HepG2 (cell line): ENCODE data around the gene CLIC3. TPM values are rescaled to one million over a fixed set of nuclear protein-coding genes. Genes with fewer than 3 reads are reported as not detected.

Source experiments
- ATAC-seq: fragments of 200-7000 bp; cut with Tn5 transposase; 3 replicates; pipeline ENCODE4 v1.9.1; 2020; ENCODE audit warnings: mild to moderate bottlenecking, moderate library complexity
- BruUV-seq: library from RNA; stranded (reverse); fragments of 400-500 nt; replicated peaks from 2 replicates; lab custom pipeline; 2021; lab: Mats Ljungman, UMichigan
- CTCF ChIA-PET: fragments of 300-600 bp; formaldehyde crosslinking; extraction: SDS; loops from one replicate; lab custom pipeline; 2021; ENCODE audit warnings: low total read pairs, inconsistent platforms, low intra/inter-chr PET ratio; lab: Yijun Ruan, JAX
- POLR2A ChIA-PET: fragments of 350-600 bp; sonication (Branson Sonifier 250); formaldehyde crosslinking; loops from one replicate; lab custom pipeline; 2020; ENCODE audit warnings: antibody characterized with exemption, inconsistent platforms; lab: Yijun Ruan, JAX
- DNase-seq: peaks from one replicate; pipeline ENCODE4 v3.0.0-alpha.2; 2015; ENCODE audit warnings: low spot score
- FAIRE-seq: peaks from 3 replicates; lab custom pipeline; 2011; peaks lifted over from hg19 to GRCh38; lab: Jason Lieb, UNC
- H2AFZ ChIP-seq: one replicate; pipeline ENCODE4 v1.6.1; 2011; ENCODE audit warnings: low read length, inconsistent platforms
- H3K27ac ChIP-seq: fragments of 300-600 bp; 3 replicates; pipeline ENCODE4 v1.8.0; 2011; ENCODE audit warnings: mixed run types, mild to moderate bottlenecking, mixed read lengths, low read length, inconsistent platforms; ENCODE audit not compliant: insufficient read depth; ENCODE audit errors: extremely low read length
- H3K27me3 ChIP-seq, 2 experiments: fragments of 200-600 bp in 1 of 2; 2 replicates in 1 of 2; 3 replicates in 1 of 2; pipeline versions ENCODE4 v1.6.0 to v1.8.0; 2011; ENCODE audit warnings: low read length in 2 of 2, mild to moderate bottlenecking in 2 of 2, moderate library complexity in 2 of 2, inconsistent platforms in 1 of 2; ENCODE audit not compliant: insufficient read depth in 2 of 2, control insufficient read depth in 1 of 2
- H3K36me3 ChIP-seq, 2 experiments: fragments of 200-600 bp in 1 of 2; replicated peaks in 1 of 2; 2 replicates in 1 of 2; 3 replicates in 1 of 2; pipeline versions ENCODE4 v1.5.1 to v1.8.0; 2011; ENCODE audit warnings: low read length in 2 of 2, inconsistent platforms in 1 of 2; ENCODE audit not compliant: insufficient read depth in 2 of 2, control insufficient read depth in 1 of 2
- H3K4me1 ChIP-seq: 2 replicates; pipeline ENCODE4 v1.5.1; 2012; ENCODE audit warnings: low read length, inconsistent platforms; ENCODE audit not compliant: insufficient read depth
- H3K4me2 ChIP-seq: 2 replicates; pipeline ENCODE4 v1.6.0; 2011; ENCODE audit warnings: low read depth, low read length, inconsistent platforms
- H3K4me3 ChIP-seq, 3 experiments: fragments of 200-600 bp in 1 of 3; sonication (generic), shearing (Covaris generic) in 1 of 3; replicated peaks in 1 of 3; 2 replicates each; pipeline ENCODE4 v1.5.1; 2011 to 2016; ENCODE audit warnings: low read length in 3 of 3, inconsistent platforms in 2 of 3, low read depth in 2 of 3, mild to moderate bottlenecking in 2 of 3, control low read depth in 1 of 3, mixed read lengths in 1 of 3; ENCODE audit not compliant: insufficient read depth in 1 of 3
- H3K79me2 ChIP-seq: one replicate; pipeline ENCODE4 v1.6.1; 2011; ENCODE audit warnings: low read length, inconsistent platforms; ENCODE audit not compliant: insufficient read depth
- H3K9ac ChIP-seq: 2 replicates; pipeline ENCODE4 v1.6.0; 2011; ENCODE audit warnings: mild to moderate bottlenecking, low read depth, low read length, inconsistent platforms; ENCODE audit not compliant: insufficient read depth
- H3K9me3 ChIP-seq: 2 replicates; pipeline ENCODE4 v1.5.1; 2012; ENCODE audit warnings: mild to moderate bottlenecking, low read length
- H4K20me1 ChIP-seq: 2 replicates; pipeline ENCODE4 v1.6.0; 2011; ENCODE audit warnings: inconsistent platforms, mild to moderate bottlenecking, low read length, moderate library complexity; ENCODE audit not compliant: insufficient read depth
- AGO1 ChIP-seq: fragments of 200-400 bp; formaldehyde crosslinking; IDR thresholded peaks from 2 replicates; pipeline ENCODE4 v1.6.1; 2017; ENCODE audit warnings: mild to moderate bottlenecking, low read depth, low read length, moderate library complexity; ENCODE audit not compliant: poor library complexity, severe bottlenecking
- GABPB1 ChIP-seq: IDR thresholded peaks from 2 replicates; pipeline ENCODE4 v1.6.1; 2016; ENCODE audit warnings: mild to moderate bottlenecking, missing genetic modification reagents, moderate library complexity, missing compliant biosample characterization
- HNRNPUL1 ChIP-seq: fragments of 200-400 bp; formaldehyde crosslinking; IDR thresholded peaks from 2 replicates; pipeline ENCODE4 v1.6.1; 2017; ENCODE audit warnings: low read depth, mild to moderate bottlenecking, low read length, moderate library complexity
- HOXA7 ChIP-seq: sonication (generic); formaldehyde crosslinking; IDR thresholded peaks from 2 replicates; pipeline ENCODE4 v1.8.1; 2022; ENCODE audit warnings: mild to moderate bottlenecking, missing genetic modification reagents, moderate library complexity
- KLF16 ChIP-seq, 2 experiments: sonication (generic) in 1 of 2; formaldehyde crosslinking in 1 of 2; IDR thresholded peaks; 2 replicates each; pipeline versions ENCODE4 v1.6.1 to v1.8.0; 2016 to 2023; ENCODE audit warnings: missing genetic modification reagents in 2 of 2, missing compliant biosample characterization in 1 of 2
- REST ChIP-seq, 2 experiments: IDR thresholded peaks; 2 replicates each; pipeline ENCODE4 v1.6.1; 2011 to 2012; ENCODE audit warnings: low read length in 2 of 2, borderline replicate concordance in 1 of 2, low read depth in 1 of 2, mild to moderate bottlenecking in 1 of 2, moderate library complexity in 1 of 2
- SIX1 ChIP-seq: sonication (generic); formaldehyde crosslinking; IDR thresholded peaks from 2 replicates; pipeline ENCODE4 v1.4.0; 2020; ENCODE audit warnings: missing genetic modification reagents, borderline replicate concordance
- ZNF276 ChIP-seq: sonication (generic); formaldehyde crosslinking; IDR thresholded peaks from 2 replicates; pipeline ENCODE4 v1.4.0; 2020; ENCODE audit warnings: mild to moderate bottlenecking, low read depth, missing genetic modification reagents
- ZNF333 ChIP-seq: sonication (generic); formaldehyde crosslinking; IDR thresholded peaks from 2 replicates; pipeline ENCODE4 v1.4.0; 2020; ENCODE audit warnings: mild to moderate bottlenecking, missing genetic modification reagents, borderline replicate concordance
- ZNF816 ChIP-seq: sonication (generic); formaldehyde crosslinking; IDR thresholded peaks from 2 replicates; pipeline ENCODE4 v1.8.0; 2022; ENCODE audit warnings: missing genetic modification reagents, mild to moderate bottlenecking, borderline replicate concordance
- ZSCAN31 ChIP-seq: sonication (generic); formaldehyde crosslinking; IDR thresholded peaks from 2 replicates; pipeline ENCODE4 v1.5.0; 2020; ENCODE audit warnings: low read depth, mild to moderate bottlenecking, missing genetic modification reagents
- WGBS: methylation state at CpG from one replicate; pipeline ENCODE4 v1.1.6; 2017; ENCODE audit warnings: low lambda C conversion rate; 5-methylcytosine and 5-hydroxymethylcytosine counted together
- in situ Hi-C: cut with HindIII; loops from 2 replicates; pipeline ENCODE4 v1.10.0; 2017; ENCODE audit warnings: low pct_unique_long_range_greater_than_20kb; ENCODE audit not compliant: extremely low pct_ligation_motif_present
- intact Hi-C: fragments of 100-400 bp; cut with micrococcal nuclease; formaldehyde crosslinking; loops from one replicate; pipeline ENCODE4 v1.10.0; 2022; ENCODE audit not compliant: unreplicated experiment
- polyA plus RNA-seq, 8 experiments: library from polyadenylated mRNA; depleted of rRNA in 3 of 8; stranded (reverse) in 7 of 8; unstranded in 1 of 8; fragments of >200 nt; fragmentation: Illumina TruSeq in 4 of 8; extraction: Trizol in 4 of 8; gene quantifications; 2 replicates each; pipeline versions ENCODE4 v1.2.1 to v1.2.3, GENCODE V29; 2011 to 2016; ENCODE audit warnings: low read depth in 4 of 8, missing spikeins in 1 of 8, mixed read lengths in 1 of 8; ENCODE audit not compliant: insufficient read depth in 1 of 8
- total RNA-seq, 5 experiments: library from RNA; depleted of rRNA; stranded (reverse); fragments of >200 nt; fragmentation: Illumina TruSeq; extraction: Trizol; gene quantifications; 2 replicates each; pipeline ENCODE4 v1.2.3, GENCODE V29; 2016; ENCODE audit warnings: low read depth in 1 of 5

CLIC3 gene
- total and polyA plus RNA-seq, 2 of the 13 experiments (the other 11 are each of a cell fraction or from before 2014, with no cell fraction given), result 0.51 to 1.5 TPM

GRCh38 chr9:136961279-136962065 lies 34.9 kb downstream of the CLIC3 start:
- BruUV-seq, result no TSS peak
- TF ChIP-seq AGO1 (peak; percentile 68), GABPB1 (CRISPR knock-in tag) (no peak)
- ChIA-PET CTCF (no interaction called here), POLR2A (interaction anchor here (1.1 to 1.3 kb wide), 2 partner anchors 12 to 14 kb away, joined by 3 to 7 read pairs; no protein-coding TSS in a partner anchor)
- H3K27ac ChIP-seq, result no peak overlapping the region
- H3K4me2 ChIP-seq, result no peak overlapping the region
- ATAC-seq, result peak; percentile 49
- no peak overlapping the region for H2AFZ ChIP-seq
- H4K20me1 ChIP-seq, result no peaks in the 10 kb centered on the region
- H3K79me2 ChIP-seq, result no peaks in the 10 kb centered on the region
- no peaks in the 10 kb centered on the region for H3K9me3 ChIP-seq
- in situ Hi-C loops, result no loop called here
- H3K4me1 ChIP-seq, result peaks cover 15% of the 10 kb centered on the region
- no peak overlapping the region for H3K4me3 ChIP-seq
- no peak for DNase-seq
- H3K9ac ChIP-seq, result no peak overlapping the region
- intact Hi-C loops, result no loop called here
- H3K36me3 ChIP-seq, result no peaks in the 10 kb centered on the region
- FAIRE-seq, result no peak
- peaks cover 15 to 52% of the 10 kb centered on the region in 2 experiments for H3K27me3 ChIP-seq
- WGBS, result 63% methylated on average over 11 of the region's 23 CpGs

- CTCF ChIA-PET, result no interaction called here
- no peak overlapping the region for H3K27ac ChIP-seq
- TF ChIP-seq ZSCAN31 (no peak), GABPB1 (CRISPR knock-in tag) (no peak), KLF16 (CRISPR knock-in tag; IDR thresholded peaks at IDR 0.05) (no peak), REST (IDR thresholded peaks at IDR 0.05; ENCODE audit: borderline replicate concordance in 1 of 2, low read depth in 1 of 2, low read length in 2 of 2) (no peak), ZNF816 (CRISPR knock-in tag) (no peak), SIX1 (CRISPR knock-in tag) (no peak), HNRNPUL1 (no peak), ZNF333 (CRISPR knock-in tag) (no peak), HOXA7 (CRISPR knock-in tag) (no peak), ZNF276 (CRISPR knock-in tag) (no peak)
Observed at GRCh38 chr9:136960938-136961275, 35.5 kb downstream of the CLIC3 start.

More at GRCh38 chr9:136960938-136961275, 35.5 kb downstream of the CLIC3 start:
- H3K4me3 ChIP-seq, result no peak overlapping the region
- 68% methylated on average over 12 of the region's 15 CpGs for WGBS
- FAIRE-seq (no peak), DNase-seq (no peak), ATAC-seq (no peak)
- H3K9ac ChIP-seq, result no peak overlapping the region
- no peak overlapping the region for H3K4me2 ChIP-seq
- peaks cover 15 to 46% of the 10 kb centered on the region in 2 experiments for H3K27me3 ChIP-seq
- POLR2A ChIA-PET, result interaction anchor here (1.1 to 1.3 kb wide), 2 partner anchors 12 to 13 kb away, joined by 3 to 7 read pairs; no protein-coding TSS in a partner anchor
- intact Hi-C loops (no loop called here), in situ Hi-C loops (no loop called here)
- H4K20me1 ChIP-seq, result no peaks in the 10 kb centered on the region
- H3K79me2 ChIP-seq, result no peaks in the 10 kb centered on the region
- no TSS peak for BruUV-seq
- H2AFZ ChIP-seq, result no peak overlapping the region
- H3K9me3 ChIP-seq, result no peaks in the 10 kb centered on the region
- H3K4me1 ChIP-seq, result peaks cover 9% of the 10 kb centered on the region
- H3K36me3 ChIP-seq, result no peaks in the 10 kb centered on the region
